Vagina (tissue), 2 donors: Measurements from ENCODE around the gene KCNJ15.

Source experiments
- POLR2A ChIP-seq, 2 donors: fragments of 450-650 bp; IDR thresholded peaks; one replicate each; pipeline ENCODE4 v1.6.1; 2017; ENCODE audit warnings: antibody characterized with exemption in 2 of 2, mild to moderate bottlenecking in 2 of 2, moderate library complexity in 2 of 2
- POLR2AphosphoS5 ChIP-seq, 2 donors: sonication (generic); formaldehyde crosslinking; IDR thresholded peaks; one replicate each; pipeline ENCODE4 v1.9.0; 2017; ENCODE audit warnings: antibody characterized with exemption in 2 of 2, mild to moderate bottlenecking in 2 of 2, low read depth in 1 of 2; ENCODE audit not compliant: insufficient read depth in 1 of 2
- TF ChIP-seq, protein P1 (sequence below), 3 experiments: fragments of 450-650 bp in 2 of 3; fragments of 200-600 bp in 1 of 3; sonication (generic) in 1 of 3; IDR thresholded peaks; one replicate each; pipeline ENCODE4 v1.5.1; 2017 to 2019; ENCODE audit warnings: antibody characterized with exemption in 3 of 3, mild to moderate bottlenecking in 2 of 3, moderate library complexity in 2 of 3

DNA sequence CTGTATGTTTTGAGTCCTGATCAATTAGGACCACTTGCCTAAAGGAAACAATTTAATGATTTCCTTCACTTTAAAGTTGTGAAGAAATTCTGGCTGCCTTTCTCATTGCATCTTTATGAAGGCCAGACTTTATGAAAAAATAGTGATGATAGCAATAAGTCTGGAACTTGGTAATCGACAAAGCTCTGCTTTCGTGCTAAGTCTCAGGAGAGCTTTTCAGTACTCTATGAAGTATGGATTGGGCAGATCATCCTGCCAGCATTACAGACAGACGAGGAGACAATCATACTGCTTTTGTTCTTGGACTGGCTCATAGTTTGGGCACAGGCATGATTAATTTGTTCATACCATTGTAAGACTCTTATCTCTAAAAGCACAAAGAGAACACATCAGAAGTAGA is 45.5 kb upstream of the KCNJ15 start:
- TF ChIP-seq, protein P1, sequence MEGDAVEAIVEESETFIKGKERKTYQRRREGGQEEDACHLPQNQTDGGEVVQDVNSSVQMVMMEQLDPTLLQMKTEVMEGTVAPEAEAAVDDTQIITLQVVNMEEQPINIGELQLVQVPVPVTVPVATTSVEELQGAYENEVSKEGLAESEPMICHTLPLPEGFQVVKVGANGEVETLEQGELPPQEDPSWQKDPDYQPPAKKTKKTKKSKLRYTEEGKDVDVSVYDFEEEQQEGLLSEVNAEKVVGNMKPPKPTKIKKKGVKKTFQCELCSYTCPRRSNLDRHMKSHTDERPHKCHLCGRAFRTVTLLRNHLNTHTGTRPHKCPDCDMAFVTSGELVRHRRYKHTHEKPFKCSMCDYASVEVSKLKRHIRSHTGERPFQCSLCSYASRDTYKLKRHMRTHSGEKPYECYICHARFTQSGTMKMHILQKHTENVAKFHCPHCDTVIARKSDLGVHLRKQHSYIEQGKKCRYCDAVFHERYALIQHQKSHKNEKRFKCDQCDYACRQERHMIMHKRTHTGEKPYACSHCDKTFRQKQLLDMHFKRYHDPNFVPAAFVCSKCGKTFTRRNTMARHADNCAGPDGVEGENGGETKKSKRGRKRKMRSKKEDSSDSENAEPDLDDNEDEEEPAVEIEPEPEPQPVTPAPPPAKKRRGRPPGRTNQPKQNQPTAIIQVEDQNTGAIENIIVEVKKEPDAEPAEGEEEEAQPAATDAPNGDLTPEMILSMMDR (IDR thresholded peaks at IDR 0.05) = no peak
- TF ChIP-seq POLR2A (IDR thresholded peaks at IDR 0.05) (no peak), POLR2AphosphoS5 (IDR thresholded peaks at IDR 0.05; ENCODE audit: insufficient read depth in 1 of 2, low read depth in 1 of 2) (no peak)
